ENCODE results near the gene PDCD6IP. TPM values are rescaled to one million over a fixed set of nuclear protein-coding genes. Genes with fewer than 3 reads are reported as not detected.
A peak's percentile ranks its signal among the peaks of the same experiment; 100 is the strongest.
"Not testable (repeated sequence)": the region's sequence is repeated elsewhere in the genome, so short reads cannot be mapped to it uniquely, and the experiment has no call there.

Gene PDCD6IP
- total and polyA plus RNA-seq, 5 donors from 2014 or later: 73.0 to 178 (median 79.7) TPM

GRCh38 chr3:33837182-33837581 is 38.8 kb downstream of the PDCD6IP start:
- ATAC-seq (ENCODE audit: low read depth in 2 of 2): not testable (repeated sequence)
- H3K36me3 Mint-ChIP-seq: peaks cover 31% of the 10 kb centered on the region
- peaks cover 27 to 36% (median 29%) of the 10 kb centered on the region in 4 donors for H3K4me1 Mint-ChIP-seq

GRCh38 chr3:33839283-33839682 is 40.9 kb downstream of the PDCD6IP start:
- Mint-ChIP-seq H3K9me3 (no peaks in the 10 kb centered on the region), H3K27me3 (no peaks in the 10 kb centered on the region), H3K36me3 (peaks cover 26% of the 10 kb centered on the region), H3K27ac (peak overlapping the region in 1 of 3 donors; percentile 2), H3K4me3 (no peak overlapping the region), H3K4me1 (peaks cover 11 to 19% (median 14%) of the 10 kb centered on the region in 4 donors)
- Histone ChIP-seq H3K36me3 (ENCODE audit: control insufficient read depth, insufficient read depth, low read length) (peaks cover 42% of the 10 kb centered on the region), H3K27ac (ENCODE audit: insufficient read depth, low read length, poor library complexity, severe bottlenecking) (no peak overlapping the region), H3K9me3 (ENCODE audit: control insufficient read depth in 2 of 2, low read length in 2 of 2) (no peaks in the 10 kb centered on the region), H3K4me1 (ENCODE audit: control insufficient read depth, insufficient read depth, low read length, poor library complexity, severe bottlenecking) (peaks cover 10% of the 10 kb centered on the region), H3K4me3 (ENCODE audit: low read depth, low read length) (no peak overlapping the region), H3K27me3 (ENCODE audit: control insufficient read depth, insufficient read depth, low read length) (no peaks in the 10 kb centered on the region)
- DNase-seq: no peak
- ATAC-seq (ENCODE audit: low read depth in 2 of 2): no peak

More at GRCh38 chr3:33837182-33837581, 38.8 kb downstream of the PDCD6IP start:
- not testable (repeated sequence) for H3K27me3 Mint-ChIP-seq; H3K27me3 ChIP-seq (ENCODE audit: control insufficient read depth, insufficient read depth, low read length); DNase-seq; H3K9me3 ChIP-seq (ENCODE audit: control insufficient read depth in 2 of 2, low read length in 2 of 2); H3K9me3 Mint-ChIP-seq; H3K27ac ChIP-seq (ENCODE audit: insufficient read depth, low read length, poor library complexity, severe bottlenecking); H3K4me3 ChIP-seq (ENCODE audit: low read depth, low read length); H3K27ac Mint-ChIP-seq; H3K4me3 Mint-ChIP-seq
- Histone ChIP-seq H3K36me3 (ENCODE audit: control insufficient read depth, insufficient read depth, low read length) (peaks cover 29% of the 10 kb centered on the region), H3K4me1 (ENCODE audit: control insufficient read depth, insufficient read depth, low read length, poor library complexity, severe bottlenecking) (peaks cover 22% of the 10 kb centered on the region)

GRCh38 chr3:33840179-33840578 is 41.7 kb downstream of the PDCD6IP start:
- Histone ChIP-seq H3K4me1 (ENCODE audit: control insufficient read depth, insufficient read depth, low read length, poor library complexity, severe bottlenecking) (peaks cover 4% of the 10 kb centered on the region), H3K27me3 (ENCODE audit: control insufficient read depth, insufficient read depth, low read length) (no peaks in the 10 kb centered on the region), H3K36me3 (ENCODE audit: control insufficient read depth, insufficient read depth, low read length) (peaks cover 49% of the 10 kb centered on the region), H3K4me3 (ENCODE audit: low read depth, low read length) (no peak overlapping the region), H3K27ac (ENCODE audit: insufficient read depth, low read length, poor library complexity, severe bottlenecking) (no peak overlapping the region), H3K9me3 (ENCODE audit: control insufficient read depth in 2 of 2, low read length in 2 of 2) (no peaks in the 10 kb centered on the region)
- Mint-ChIP-seq H3K36me3 (peaks cover 25% of the 10 kb centered on the region), H3K9me3 (no peaks in the 10 kb centered on the region), H3K27ac (no peak overlapping the region), H3K4me3 (no peak overlapping the region), H3K4me1 (peaks cover 5 to 14% (median 10%) of the 10 kb centered on the region in 4 donors), H3K27me3 (no peaks in the 10 kb centered on the region)
- DNase-seq: no peak
- no peak for ATAC-seq (ENCODE audit: low read depth in 2 of 2)

- Mint-ChIP-seq H3K4me3 (peak overlapping the region in 1 of 4 donors; percentile 16), H3K9me3 (no peaks in the 10 kb centered on the region), H3K36me3 (peaks cover 47% of the 10 kb centered on the region), H3K4me1 (peaks cover 33 to 42% (median 34%) of the 10 kb centered on the region in 4 donors), H3K27ac (peak overlapping the region; percentile 50 to 76 (median 76)), H3K27me3 (no peaks in the 10 kb centered on the region)
- Histone ChIP-seq H3K4me3 (ENCODE audit: low read depth, low read length) (no peak overlapping the region), H3K27ac (ENCODE audit: insufficient read depth, low read length, poor library complexity, severe bottlenecking) (no peak overlapping the region), H3K9me3 (ENCODE audit: control insufficient read depth in 2 of 2, low read length in 2 of 2) (no peaks in the 10 kb centered on the region), H3K4me1 (ENCODE audit: control insufficient read depth, insufficient read depth, low read length, poor library complexity, severe bottlenecking) (peaks cover 5% of the 10 kb centered on the region), H3K36me3 (ENCODE audit: control insufficient read depth, insufficient read depth, low read length) (peaks cover 40% of the 10 kb centered on the region), H3K27me3 (ENCODE audit: control insufficient read depth, insufficient read depth, low read length) (no peaks in the 10 kb centered on the region)
- ATAC-seq (ENCODE audit: low read depth in 2 of 2) (no peak), DNase-seq (peak in 1 of 3 donors; percentile 17)
Observed at GRCh38 chr3:33848624-33849347, 50.4 kb downstream of the PDCD6IP start.

- not testable (repeated sequence) for ATAC-seq (ENCODE audit: low read depth in 2 of 2); H3K27ac ChIP-seq (ENCODE audit: insufficient read depth, low read length, poor library complexity, severe bottlenecking); DNase-seq; H3K9me3 Mint-ChIP-seq; H3K4me1 ChIP-seq (ENCODE audit: control insufficient read depth, insufficient read depth, low read length, poor library complexity, severe bottlenecking); H3K4me3 Mint-ChIP-seq; H3K9me3 ChIP-seq (ENCODE audit: control insufficient read depth in 2 of 2, low read length in 2 of 2); H3K27me3 ChIP-seq (ENCODE audit: control insufficient read depth, insufficient read depth, low read length); H3K4me3 ChIP-seq (ENCODE audit: low read depth, low read length); H3K27me3 Mint-ChIP-seq
- peaks cover 47 to 57% (median 48%) of the 10 kb centered on the region in 4 donors for H3K4me1 Mint-ChIP-seq
- H3K27ac Mint-ChIP-seq: peak overlapping the region; percentile 10 to 92 (median 34)
- peaks cover 36% of the 10 kb centered on the region for H3K36me3 ChIP-seq (ENCODE audit: control insufficient read depth, insufficient read depth, low read length)
- peaks cover 61% of the 10 kb centered on the region for H3K36me3 Mint-ChIP-seq
Observed at GRCh38 chr3:33850599-33850998, 52.2 kb downstream of the PDCD6IP start.

- peak overlapping the region in 1 of 4 donors; percentile 36 for H3K4me3 Mint-ChIP-seq
- peak overlapping the region; percentile 41 for H3K27ac ChIP-seq (ENCODE audit: insufficient read depth, low read length, poor library complexity, severe bottlenecking)
Observed at GRCh38 chr3:33855407-33855806, 57.0 kb downstream of the PDCD6IP start.

DNA sequence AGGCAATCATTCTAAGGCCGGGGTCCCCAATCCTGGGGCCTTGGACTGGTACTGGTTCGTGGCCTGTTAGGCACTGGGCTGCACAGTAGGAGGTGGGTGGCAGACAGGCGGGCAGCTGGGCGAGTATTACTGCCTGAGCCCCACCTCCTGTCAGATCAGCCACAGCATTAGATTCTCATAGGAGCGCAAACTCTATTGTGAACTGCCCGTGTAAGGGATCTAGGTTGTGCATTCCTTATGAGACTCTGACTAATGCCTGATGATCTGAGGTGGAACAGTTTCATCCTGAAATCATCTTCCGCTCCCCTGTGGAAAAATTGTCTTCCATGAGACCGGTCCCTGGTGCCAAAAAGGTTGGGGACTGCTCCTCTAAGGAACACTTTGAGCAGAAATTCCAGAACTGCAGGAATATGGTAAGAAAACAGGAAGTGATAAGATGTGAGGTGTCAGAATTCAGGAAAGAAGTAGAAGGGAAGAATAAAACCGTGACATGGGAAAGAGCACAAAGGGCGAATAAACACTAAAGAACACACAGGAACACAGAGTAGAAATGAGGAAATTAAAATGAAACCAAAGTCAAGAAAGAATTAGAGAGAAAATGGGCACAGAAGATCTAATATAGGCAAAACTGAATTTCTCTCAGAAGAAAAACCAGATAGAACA is 57.6 kb downstream of the PDCD6IP start:
- Mint-ChIP-seq H3K4me1 (peaks cover 21 to 25% (median 22%) of the 10 kb centered on the region in 4 donors), H3K9me3 (no peaks in the 10 kb centered on the region), H3K36me3 (peaks cover 57% of the 10 kb centered on the region), H3K27ac (peak overlapping the region; percentile 76 to 90 (median 85)), H3K4me3 (no peak overlapping the region), H3K27me3 (no peaks in the 10 kb centered on the region)
- peaks cover 37% of the 10 kb centered on the region for H3K36me3 ChIP-seq (ENCODE audit: control insufficient read depth, insufficient read depth, low read length)
- H3K9me3 ChIP-seq (ENCODE audit: control insufficient read depth in 2 of 2, low read length in 2 of 2): no peaks in the 10 kb centered on the region
- H3K4me3 ChIP-seq (ENCODE audit: low read depth, low read length): no peak overlapping the region
- no peaks in the 10 kb centered on the region for H3K4me1 ChIP-seq (ENCODE audit: control insufficient read depth, insufficient read depth, low read length, poor library complexity, severe bottlenecking)
- H3K27ac ChIP-seq (ENCODE audit: insufficient read depth, low read length, poor library complexity, severe bottlenecking): peak overlapping the region; percentile 41
- no peak for DNase-seq
- H3K27me3 ChIP-seq (ENCODE audit: control insufficient read depth, insufficient read depth, low read length): no peaks in the 10 kb centered on the region
- no peak for ATAC-seq (ENCODE audit: low read depth in 2 of 2)

More at GRCh38 chr3:33855407-33855806, 57.0 kb downstream of the PDCD6IP start:
- not testable (repeated sequence) for H3K9me3 ChIP-seq (ENCODE audit: control insufficient read depth in 2 of 2, low read length in 2 of 2); H3K27me3 Mint-ChIP-seq; H3K9me3 Mint-ChIP-seq; H3K27me3 ChIP-seq (ENCODE audit: control insufficient read depth, insufficient read depth, low read length); H3K4me1 ChIP-seq (ENCODE audit: control insufficient read depth, insufficient read depth, low read length, poor library complexity, severe bottlenecking)
- Histone ChIP-seq H3K4me3 (ENCODE audit: low read depth, low read length) (peak overlapping the region; percentile 11), H3K36me3 (ENCODE audit: control insufficient read depth, insufficient read depth, low read length) (peaks cover 34% of the 10 kb centered on the region)
- DNase-seq (peak in 1 of 3 donors; percentile 26), ATAC-seq (ENCODE audit: low read depth in 2 of 2) (peak; percentile 53 to 71)
- Mint-ChIP-seq H3K36me3 (peaks cover 57% of the 10 kb centered on the region), H3K27ac (peak overlapping the region; percentile 76 to 90 (median 85)), H3K4me1 (peaks cover 25 to 29% (median 26%) of the 10 kb centered on the region in 4 donors)
